ENCODE measurements around the gene BORCS6. TPM values are rescaled to one million over a fixed set of nuclear protein-coding genes. Genes with fewer than 3 reads are reported as not detected.

The BORCS6 gene
- total RNA-seq, 1 experiment from 2014 or later: 6.4 TPM

DNA sequence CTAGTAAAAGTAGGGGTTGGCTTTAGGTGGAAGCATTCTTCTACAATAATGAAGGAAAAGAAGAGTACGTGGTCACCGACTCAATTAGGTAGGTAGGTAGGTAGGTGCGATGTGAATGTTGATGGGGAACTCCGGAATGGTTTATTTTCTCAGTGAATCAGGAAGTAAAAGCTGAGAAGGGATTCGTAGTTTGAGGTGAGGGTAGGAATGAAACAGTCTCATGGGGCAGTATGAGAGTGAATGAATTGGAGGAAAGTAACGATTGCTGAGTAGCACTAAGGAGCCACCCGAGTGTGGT is 51.7 kb downstream of the BORCS6 start:
- ATAC-seq (no peak), DNase-seq (ENCODE audit: low read depth, low spot score) (no peak)
- intact Hi-C loops (cut with micrococcal nuclease): loop anchor here (2.0 to 5.0 kb wide), 3 partner anchors 18 to 84 kb away; no protein-coding TSS in a partner anchor
- no peaks in the 10 kb centered on the region for H3K9me3 ChIP-seq (ENCODE audit: control insufficient read depth in 1 of 2, insufficient read depth in 1 of 2, low read depth in 1 of 2, low read length in 2 of 2)
- H3K9me2 ChIP-seq (ENCODE audit: insufficient read depth): no peaks in the 10 kb centered on the region
- ChIA-PET POLR2A (interaction anchor here (2.2 to 3.7 kb wide), 2 partner anchors 14 to 35 kb away, joined by 6 to 25 read pairs; partner anchors contain the start of gene PER1), CTCF (interaction anchor here (1.2 to 2.8 kb wide), 4 partner anchors 11 to 64 kb away, joined by 3 to 13 read pairs (median 6); partner anchors contain the start of gene BORCS6), RAD21 (ENCODE audit: low non-redundant PET in 1 of 2, low total read pairs in 2 of 2, uncharacterized antibody in 2 of 2, unreplicated experiment in 2 of 2) (no interaction called here)
- 0 out of 2 replicates have a peak, but pooled peaks cover 6% of the 10 kb centered on the region for H4K20me1 ChIP-seq (ENCODE audit: insufficient read depth)
- peak overlapping the region; percentile 29 for H2AFZ ChIP-seq (ENCODE audit: low read depth, low read length, poor library complexity, severe bottlenecking)
- H3K4me3 ChIP-seq (replicated peaks in 1 of 2; ENCODE audit: low read depth in 1 of 2, low read length in 2 of 2): peak overlapping the region in 1 of 2 experiments; percentile 33; a peak in 2 of 4 replicates
- peaks cover 32 to 66% of the 10 kb centered on the region in 2 experiments for H3K4me1 ChIP-seq (ENCODE audit: control insufficient read depth in 1 of 2, insufficient read depth in 2 of 2, low read length in 2 of 2)
- H3K9ac ChIP-seq (ENCODE audit: low read length): peak overlapping the region; percentile 44; the same call in 1 of the 2 replicates
- peaks cover 4 to 21% of the 10 kb centered on the region in 2 experiments for H3K36me3 ChIP-seq (ENCODE audit: control insufficient read depth in 1 of 2, insufficient read depth in 2 of 2, low read length in 2 of 2)
- no peak for TF ChIP-seq EZH2 (IDR thresholded peaks at IDR 0.05)
- H3K4me2 ChIP-seq (ENCODE audit: low read length): peak overlapping the region; percentile 77
- no TSS peak for BruUV-seq (replicated peaks)
- no peaks in the 10 kb centered on the region for H3K79me2 ChIP-seq (ENCODE audit: insufficient read depth, low read length)
- H3K27me3 ChIP-seq (ENCODE audit: insufficient read depth, low read length): no peaks in the 10 kb centered on the region
- H3K27ac ChIP-seq (ENCODE audit: low read depth, low read length): peak overlapping the region; percentile 16

MicroRNAs encoded within 50 kb of the gene (microRNA counts, 767-probe panel; counts per million panel counts)
- not detected for microRNA hsa-miR-4521

Small RNAs within 50 kb of the gene (microRNA-seq; reads per million reads assigned to microRNA genes)
- gene MIR4521 (ENCODE audit: borderline number of aligned reads) (33.8 reads per million, percentile 49 among the genes with 10 or more reads in this experiment), gene MIR6883 (ENCODE audit: borderline number of aligned reads) (not detected)

Other genes starting within 250 kb of the BORCS6 start
- gene GUCY2D, start 187.6 kb downstream of the BORCS6 start, total RNA-seq (2021; ENCODE audit: unreplicated experiment): 1.4 TPM
- 0.30 TPM for gene ALOX15B, start 151.1 kb downstream of the BORCS6 start, total RNA-seq (2021; ENCODE audit: unreplicated experiment)
- 3.8 TPM for gene ALOX12B, start 102.5 kb downstream of the BORCS6 start, total RNA-seq (2021; ENCODE audit: unreplicated experiment)
- 3.5 TPM for gene ALOXE3, start 71.7 kb downstream of the BORCS6 start, total RNA-seq (2021; ENCODE audit: unreplicated experiment)
- gene HES7, start 66.1 kb downstream of the BORCS6 start, total RNA-seq (2021; ENCODE audit: unreplicated experiment): 0.61 TPM
- gene PER1, start 37.8 kb downstream of the BORCS6 start, total RNA-seq (2021; ENCODE audit: unreplicated experiment): 87.6 TPM
- 35.9 TPM for gene VAMP2, start 27.2 kb downstream of the BORCS6 start, total RNA-seq (2021; ENCODE audit: unreplicated experiment)
- 30.1 TPM for gene TMEM107, start 13.8 kb downstream of the BORCS6 start, total RNA-seq (2021; ENCODE audit: unreplicated experiment)
- 141 TPM for gene AURKB, start 20.4 kb upstream of the BORCS6 start, total RNA-seq (2021; ENCODE audit: unreplicated experiment)
- gene CTC1, start 57.9 kb upstream of the BORCS6 start, total RNA-seq (2021; ENCODE audit: unreplicated experiment): 80.4 TPM
- 80.6 TPM for gene PFAS, start 59.1 kb upstream of the BORCS6 start, total RNA-seq (2021; ENCODE audit: unreplicated experiment)
- gene RANGRF, start 98.5 kb upstream of the BORCS6 start, total RNA-seq (2021; ENCODE audit: unreplicated experiment): 33.2 TPM
- 4.7 TPM for gene SLC25A35, start 105.2 kb upstream of the BORCS6 start, total RNA-seq (2021; ENCODE audit: unreplicated experiment)
- not detected for gene ARHGEF15, start 120.1 kb upstream of the BORCS6 start, total RNA-seq (2021; ENCODE audit: unreplicated experiment)
- gene ODF4, start 149.7 kb upstream of the BORCS6 start, total RNA-seq (2021; ENCODE audit: unreplicated experiment): not detected
- 2,603 TPM for gene RPL26, start 193.0 kb upstream of the BORCS6 start, total RNA-seq (2021; ENCODE audit: unreplicated experiment)
- gene RNF222, start 207.6 kb upstream of the BORCS6 start, total RNA-seq (2021; ENCODE audit: unreplicated experiment): not detected
- gene NDEL1, start 245.7 kb upstream of the BORCS6 start, total RNA-seq (2021; ENCODE audit: unreplicated experiment): 39.2 TPM